SIG-M5 (cell line): Measurements from ENCODE around the gene LY6G5C.

ENCODE experiments used
- DNase-seq: peaks from one replicate; lab custom pipeline; 2025; lab: John Stamatoyannopoulos, UW

The LY6G5C gene

DNA sequence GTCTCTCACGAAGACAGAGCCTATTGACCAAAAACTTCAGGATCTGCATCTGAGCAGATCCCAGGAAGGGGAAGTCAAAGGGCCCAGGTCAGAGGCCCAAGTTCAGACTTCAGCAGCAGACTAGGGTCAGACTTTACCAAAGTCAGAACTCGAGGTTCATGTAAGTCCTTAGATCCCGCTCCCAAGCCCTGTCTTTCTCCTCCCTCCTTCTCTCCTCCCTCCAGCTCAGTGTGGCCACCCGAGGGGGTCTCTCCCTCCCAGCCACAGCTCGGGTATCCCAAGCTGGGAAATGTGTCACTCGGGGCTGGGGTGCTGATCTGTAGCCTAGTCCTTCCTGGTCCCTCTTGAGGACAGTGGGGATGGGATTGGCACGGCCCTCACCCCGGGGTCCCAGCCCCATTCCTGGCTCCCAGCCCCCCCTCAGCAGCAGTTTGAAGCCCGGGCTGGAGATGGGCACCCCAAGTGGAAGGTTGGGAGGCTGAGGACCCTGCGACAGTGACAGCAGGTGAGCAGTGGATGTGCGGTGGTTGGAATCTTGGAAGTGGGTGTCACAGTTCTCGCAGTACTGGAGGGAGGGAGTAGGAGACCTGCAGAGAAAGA lies 18.6 kb downstream of the LY6G5C start:
- DNase-seq = no peak

GRCh38 chr6:31661262-31662123 lies 19.4 kb downstream of the LY6G5C start:
- no peak for DNase-seq

DNA sequence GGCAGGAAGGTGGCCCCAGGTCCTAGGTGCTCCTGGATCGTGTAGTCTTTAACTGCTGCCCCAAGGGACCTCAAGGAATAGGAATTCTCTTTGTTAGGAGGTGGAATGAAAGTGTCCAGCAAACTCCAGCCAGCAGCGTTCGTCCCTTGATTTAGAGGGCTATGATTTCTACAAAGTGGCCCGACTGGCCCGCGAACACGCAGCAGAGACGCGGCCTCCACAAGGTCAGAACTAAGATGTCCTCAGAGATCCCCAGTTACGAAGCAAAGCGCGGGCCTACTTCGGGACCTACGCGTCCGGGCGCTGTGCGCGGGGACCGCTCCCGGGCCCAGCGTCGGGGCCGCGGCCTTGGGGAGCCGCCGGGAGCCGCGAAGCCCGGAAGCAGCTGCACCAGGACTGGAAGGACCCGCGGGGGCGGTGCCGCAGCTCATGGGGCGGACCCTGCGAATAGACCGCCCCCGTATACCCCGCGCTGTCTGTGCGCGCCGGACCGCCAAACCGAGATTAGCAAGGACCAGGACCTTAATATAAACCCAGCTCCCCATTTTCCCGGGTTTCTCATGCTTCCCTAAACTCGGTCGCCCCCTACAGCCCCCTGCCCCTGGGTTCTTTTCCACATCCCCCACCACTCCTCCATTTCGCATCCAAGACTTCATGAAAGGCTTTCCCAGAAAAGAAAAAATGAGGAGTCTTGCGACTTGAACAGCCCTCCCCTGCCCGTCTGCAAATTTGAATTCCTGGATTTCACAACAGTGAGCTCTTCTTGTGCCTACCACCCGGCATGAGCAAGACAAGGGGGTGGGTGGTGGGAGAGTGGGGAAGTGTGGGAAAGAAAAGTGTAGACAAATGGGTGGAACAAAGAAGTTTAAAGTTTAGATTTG lies 20.2 kb downstream of the LY6G5C start, which contains the start of gene C6orf47:
Gene C6orf47 (minus strand): TSS at position 398 of the 881 bp plus-strand sequence. CDS start 831 bp downstream, outside the sequence.
- no peak for DNase-seq

- no peak for DNase-seq
Observed at GRCh38 chr6:31659649-31660380, 21.1 kb downstream of the LY6G5C start.

- no peak for DNase-seq
Observed at GRCh38 chr6:31658983-31659648, 21.8 kb downstream of the LY6G5C start.

DNA sequence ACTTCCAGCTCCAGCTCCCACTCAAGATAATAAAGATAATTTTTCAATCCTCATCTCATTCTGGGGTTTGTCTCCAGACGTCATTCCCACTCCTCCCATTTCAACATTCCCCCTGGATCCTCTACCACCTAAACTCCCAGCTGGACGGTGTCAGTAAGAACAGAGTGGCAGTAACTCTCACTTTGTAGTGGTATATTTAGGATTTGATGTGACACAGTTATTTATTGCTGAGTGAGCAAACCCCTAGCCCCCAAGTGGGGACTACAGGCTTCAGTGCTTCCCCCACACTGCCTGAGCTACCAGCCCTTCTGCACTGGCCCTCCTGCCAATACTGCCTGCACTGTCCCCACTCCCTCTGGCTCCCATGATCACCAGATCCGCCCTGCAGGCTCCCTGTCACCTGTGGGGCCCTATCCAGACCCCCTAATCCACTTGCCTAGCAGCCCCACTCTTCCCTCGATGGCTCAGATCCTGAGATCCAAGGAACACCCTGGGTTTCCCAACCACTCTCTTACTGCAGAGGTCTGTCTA lies 22.6 kb downstream of the LY6G5C start:
- no peak for DNase-seq

GRCh38 chr6:31657406-31658157 lies 23.3 kb downstream of the LY6G5C start:
- DNase-seq = no peak

DNA sequence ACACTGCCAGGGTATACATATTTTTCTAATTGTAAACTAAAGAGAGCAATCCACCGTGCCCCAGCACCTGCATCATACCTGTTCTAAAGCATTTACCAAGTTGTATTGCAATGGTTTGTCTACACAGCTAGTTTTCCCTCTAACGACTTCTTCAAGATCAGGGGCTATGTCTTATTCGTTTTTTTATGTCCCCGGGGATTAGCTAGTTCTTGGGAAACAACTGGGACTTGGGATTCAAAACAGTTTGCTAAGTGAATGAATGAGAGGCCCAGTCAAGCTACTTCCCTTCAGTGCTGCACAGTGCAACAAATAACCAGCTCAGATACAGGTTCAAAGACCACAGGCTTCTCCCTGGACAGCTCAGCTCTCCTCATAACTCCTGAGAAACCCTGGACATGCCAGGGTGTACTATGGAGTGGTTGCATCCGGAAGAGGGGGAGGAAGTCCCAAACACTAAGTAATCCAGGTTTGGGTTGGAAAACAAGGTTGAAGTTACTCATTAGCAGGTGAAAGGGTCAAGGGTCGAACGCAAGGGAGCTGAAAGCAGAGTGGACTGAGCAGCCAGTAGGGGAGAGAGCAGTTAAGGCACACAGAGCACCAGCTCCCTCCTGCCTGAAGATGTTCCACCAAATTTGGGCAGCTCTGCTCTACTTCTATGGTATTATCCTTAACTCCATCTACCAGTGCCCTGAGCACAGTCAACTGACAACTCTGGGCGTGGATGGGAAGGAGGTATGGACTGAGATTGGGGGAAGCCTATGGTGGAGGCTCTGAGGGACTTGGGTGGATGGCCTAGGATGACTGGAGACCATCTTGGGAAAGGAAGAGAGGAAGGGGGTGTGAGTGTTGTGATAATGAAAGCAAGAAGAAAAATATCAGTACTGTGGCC lies 25.3 kb downstream of the LY6G5C start, which contains the start of gene APOM:
Gene APOM (plus strand): TSS at position 546 of the 889 bp plus-strand sequence. CDS start 73 bp downstream, at position 619.
- DNase-seq = no peak

DNA sequence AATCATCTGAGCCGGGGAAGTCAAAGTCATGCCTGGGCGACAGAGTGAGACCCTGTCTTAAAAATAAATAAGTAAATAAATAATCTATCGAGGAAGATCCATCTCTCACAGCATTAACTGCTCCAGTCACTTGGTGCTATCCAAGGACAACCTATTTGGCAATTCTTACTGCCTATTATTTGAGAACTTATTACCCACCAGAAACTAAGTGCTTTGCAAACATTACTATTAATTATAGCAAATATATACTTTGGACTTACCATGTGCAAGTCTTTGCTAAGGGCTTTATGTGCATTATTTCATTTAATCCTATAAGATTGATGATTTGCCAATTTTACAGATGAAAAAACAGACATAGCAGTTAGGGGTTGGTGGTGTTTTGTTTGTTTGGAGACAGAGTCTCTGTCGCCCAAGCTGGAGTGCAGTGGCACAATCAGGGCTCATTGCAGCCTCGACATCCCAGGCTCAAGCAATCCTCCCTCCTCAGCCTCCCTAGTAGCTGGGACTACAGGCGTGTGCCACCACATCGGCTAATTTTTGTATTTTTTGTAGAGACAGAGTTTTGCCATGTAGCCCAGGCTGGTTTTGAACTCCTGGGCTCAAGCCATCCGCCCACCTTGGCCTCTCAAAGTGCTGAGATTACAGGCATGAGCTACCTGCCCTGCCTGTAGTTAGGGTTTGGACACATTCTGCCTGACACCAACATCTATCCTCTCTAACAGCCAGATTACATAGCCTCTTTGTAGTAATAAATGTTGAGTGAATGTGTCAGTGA lies 26.1 kb downstream of the LY6G5C start:
- no peak for DNase-seq

GRCh38 chr6:31652925-31653724 lies 27.7 kb downstream of the LY6G5C start:
- DNase-seq = peak; percentile 77

DNA sequence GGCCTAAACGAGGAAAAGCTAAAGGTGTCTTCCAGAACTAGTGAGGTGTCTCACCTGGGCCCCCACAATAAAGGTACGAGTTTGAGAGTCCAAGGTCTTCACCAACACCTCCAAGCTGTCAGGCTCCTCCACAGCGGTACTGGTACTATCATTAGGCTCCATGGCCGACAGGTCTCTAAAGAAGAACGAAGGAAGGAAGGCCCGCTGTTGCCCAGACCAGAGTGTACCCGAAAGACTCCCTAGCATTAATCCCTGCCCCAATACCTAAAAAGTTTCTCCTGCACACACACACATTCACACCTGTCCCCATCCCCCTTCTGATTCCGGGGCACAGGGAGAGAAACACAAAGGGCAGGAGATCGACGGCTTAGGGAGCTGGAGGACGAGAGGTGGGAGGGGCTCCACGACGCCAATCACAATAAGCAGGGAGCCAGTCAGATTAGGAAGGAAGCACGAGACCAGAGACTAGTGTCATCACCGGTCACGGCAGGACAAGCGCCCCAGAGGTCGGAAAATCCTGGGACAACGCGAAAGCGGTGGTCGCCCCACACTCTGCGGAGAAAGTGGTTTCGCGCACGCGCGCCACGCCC lies 29.2 kb downstream of the LY6G5C start:
- DNase-seq = peak; percentile 33

- no peak for DNase-seq
Observed at GRCh38 chr6:31645325-31645724, 35.5 kb downstream of the LY6G5C start.

DNA sequence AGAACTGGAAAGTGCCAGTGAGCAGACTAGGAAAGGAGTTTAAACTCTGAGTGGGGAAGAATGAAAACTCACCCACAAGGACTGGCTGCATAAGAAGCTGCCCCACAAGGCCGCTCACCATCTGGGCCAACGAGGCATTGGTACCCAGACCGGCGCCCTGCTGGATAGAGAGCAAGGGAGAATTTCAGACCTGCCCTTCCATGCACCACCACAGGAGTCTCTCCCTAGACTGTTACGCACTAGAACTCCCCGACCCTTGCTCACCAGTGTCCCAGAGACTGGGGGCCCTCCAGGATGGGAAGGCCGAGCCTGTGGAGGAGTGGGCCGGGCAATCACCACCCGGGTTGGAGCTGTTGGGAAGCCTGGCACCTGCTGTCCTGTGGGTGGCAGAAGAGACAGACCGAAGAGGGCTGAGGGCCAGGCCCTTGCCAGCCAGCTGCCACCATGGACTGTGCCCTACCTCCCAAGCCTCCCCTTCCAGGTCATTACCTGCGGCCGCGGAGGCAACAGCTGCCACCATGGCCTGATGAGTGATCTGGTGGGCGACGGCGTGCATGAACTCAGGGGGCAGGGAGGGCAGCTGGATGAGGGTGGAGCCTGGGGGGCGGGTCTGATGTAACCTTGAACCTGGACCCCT lies 36.9 kb downstream of the LY6G5C start:
- DNase-seq = no peak

GRCh38 chr6:31642798-31643570 lies 37.9 kb downstream of the LY6G5C start:
- DNase-seq = no peak

DNA sequence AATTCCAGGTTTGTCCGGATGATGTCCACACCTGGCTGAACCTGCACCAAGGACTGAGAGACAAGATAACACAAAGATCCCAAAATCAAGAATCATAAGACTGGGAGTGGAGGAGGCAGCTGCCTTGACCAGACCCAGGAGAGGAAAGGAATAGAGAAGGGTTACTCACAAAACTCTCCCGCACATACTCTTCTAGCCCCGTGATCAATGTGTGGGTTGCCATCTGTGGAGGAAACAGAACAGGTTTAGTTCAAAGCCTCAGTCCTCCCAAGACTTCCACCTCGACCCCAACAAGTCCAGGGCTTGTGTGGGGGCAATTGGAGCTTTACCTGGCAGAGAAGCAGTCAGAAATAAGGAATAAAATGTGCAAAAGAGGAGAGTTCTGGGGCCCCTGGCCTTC lies 39.5 kb downstream of the LY6G5C start:
- DNase-seq = no peak

- no peak for DNase-seq
Observed at GRCh38 chr6:31640612-31641011, 40.3 kb downstream of the LY6G5C start.
